Caki2 (cell line): ENCODE data around the gene MRO. TPM values are rescaled to one million over a fixed set of nuclear protein-coding genes. Genes with fewer than 3 reads are reported as not detected.
"Not testable (repeated sequence)": the region's sequence is repeated elsewhere in the genome, so short reads cannot be mapped to it uniquely, and the experiment has no call there.

Experiments used
- DNase-seq: peaks from one replicate; pipeline ENCODE4 v3.0.0-alpha.2; 2015; ENCODE audit warnings: low read depth
- in situ Hi-C: cut with HindIII; loops from 2 replicates; pipeline ENCODE4 v1.10.0; 2016; ENCODE audit warnings: low sequenced_read_pairs, low pct_unique_long_range_greater_than_20kb, mixed read lengths
- total RNA-seq: library from RNA; depleted of rRNA; stranded (reverse); fragments of >200 nt; shearing (Covaris generic); gene quantifications from 2 replicates; pipeline ENCODE4 v1.2.3, GENCODE V29; 2014; ENCODE audit warnings: low replicate concordance

MRO gene
- total RNA-seq, 1 experiment from 2014 or later = not detected

GRCh38 chr18:50842846-50843245 is 23.0 kb upstream of the MRO start:
- in situ Hi-C loops = no loop called here
- DNase-seq = no peak

GRCh38 chr18:50839996-50840395 is 20.2 kb upstream of the MRO start:
- in situ Hi-C loops = no loop called here
- no peak for DNase-seq

GRCh38 chr18:50839341-50839740 is 19.5 kb upstream of the MRO start:
- in situ Hi-C loops = no loop called here
- no peak for DNase-seq

GRCh38 chr18:50836521-50836957 is 16.7 kb upstream of the MRO start:
- in situ Hi-C loops = no loop called here
- DNase-seq = peak; percentile 74

GRCh38 chr18:50833496-50833895 is 13.7 kb upstream of the MRO start:
- DNase-seq, in situ Hi-C loops: not testable (repeated sequence)

GRCh38 chr18:50832754-50833153 is 12.9 kb upstream of the MRO start:
- no peak for DNase-seq
- in situ Hi-C loops = no loop called here

GRCh38 chr18:50830544-50830943 is 10.7 kb upstream of the MRO start:
- in situ Hi-C loops = no loop called here
- no peak for DNase-seq

- in situ Hi-C loops = no loop called here
- no peak for DNase-seq
Observed at GRCh38 chr18:50829644-50830043, 9.8 kb upstream of the MRO start.

- in situ Hi-C loops = no loop called here
- no peak for DNase-seq
Observed at GRCh38 chr18:50826027-50826426, 6.2 kb upstream of the MRO start.

- in situ Hi-C loops = no loop called here
- DNase-seq = no peak
Observed at GRCh38 chr18:50825621-50826020, 5.8 kb upstream of the MRO start.

GRCh38 chr18:50822756-50823155 is 2.9 kb upstream of the MRO start:
- no peak for DNase-seq
- in situ Hi-C loops = no loop called here

GRCh38 chr18:50820901-50821520 is 1.2 kb upstream of the MRO start:
- DNase-seq = no peak
- in situ Hi-C loops = no loop called here

GRCh38 chr18:50819027-50819727 is 639 bp downstream of the MRO start:
- in situ Hi-C loops = no loop called here
- peak; percentile 17 for DNase-seq

- DNase-seq = peak; percentile 67
- in situ Hi-C loops = no loop called here
Observed at GRCh38 chr18:50816419-50817166, 3.2 kb downstream of the MRO start.

GRCh38 chr18:50814395-50814794 is 5.4 kb downstream of the MRO start:
- in situ Hi-C loops = no loop called here
- no peak for DNase-seq

- in situ Hi-C loops = no loop called here
- DNase-seq = no peak
Observed at GRCh38 chr18:50813353-50813752, 6.5 kb downstream of the MRO start.

- in situ Hi-C loops = no loop called here
- DNase-seq = no peak
Observed at GRCh38 chr18:50812834-50813233, 7.0 kb downstream of the MRO start.

GRCh38 chr18:50807176-50807575 is 12.6 kb downstream of the MRO start:
- in situ Hi-C loops = no loop called here
- DNase-seq = no peak

- DNase-seq = no peak
- in situ Hi-C loops = no loop called here
Observed at GRCh38 chr18:50806208-50806616, 13.6 kb downstream of the MRO start.
